Left hindlimb (tissue), 1 donor: ENCODE measurements around the gene TUBA3D.
"Not testable (repeated sequence)": the region's sequence is repeated elsewhere in the genome, so short reads cannot be mapped to it uniquely, and the experiment has no call there.

ENCODE experiments used
- DNase-seq: peaks from one replicate; pipeline ENCODE4 v3.0.0-alpha.2; 2018

TUBA3D gene

DNA sequence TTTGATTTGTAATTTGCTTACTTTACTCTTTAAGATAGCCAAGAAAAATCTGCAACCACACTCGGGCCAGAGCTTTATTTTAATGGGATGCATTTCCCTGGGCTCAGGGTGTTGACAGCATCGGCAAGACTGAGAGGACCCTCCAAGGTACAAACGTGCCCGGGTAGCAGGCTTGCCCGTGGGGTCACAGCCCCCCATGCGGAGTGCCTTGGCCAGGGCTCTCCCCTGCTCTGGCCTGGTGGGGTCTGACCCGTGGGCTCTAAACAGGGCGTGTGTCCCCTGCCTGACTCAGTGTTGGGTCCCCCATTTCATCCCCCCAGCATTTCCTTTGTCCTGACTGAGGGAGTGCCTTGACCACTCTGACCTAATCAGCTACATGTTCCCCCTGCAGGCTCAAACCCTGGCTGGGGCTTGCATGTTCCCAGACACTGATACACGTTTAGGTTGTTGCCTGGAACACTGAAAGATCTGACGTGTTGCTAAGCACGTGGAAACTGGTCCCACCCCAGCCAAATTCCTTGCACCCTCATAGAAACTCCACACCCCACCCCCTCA, 9.1 kb downstream of the TUBA3D start:
- not testable (repeated sequence) for DNase-seq

DNA sequence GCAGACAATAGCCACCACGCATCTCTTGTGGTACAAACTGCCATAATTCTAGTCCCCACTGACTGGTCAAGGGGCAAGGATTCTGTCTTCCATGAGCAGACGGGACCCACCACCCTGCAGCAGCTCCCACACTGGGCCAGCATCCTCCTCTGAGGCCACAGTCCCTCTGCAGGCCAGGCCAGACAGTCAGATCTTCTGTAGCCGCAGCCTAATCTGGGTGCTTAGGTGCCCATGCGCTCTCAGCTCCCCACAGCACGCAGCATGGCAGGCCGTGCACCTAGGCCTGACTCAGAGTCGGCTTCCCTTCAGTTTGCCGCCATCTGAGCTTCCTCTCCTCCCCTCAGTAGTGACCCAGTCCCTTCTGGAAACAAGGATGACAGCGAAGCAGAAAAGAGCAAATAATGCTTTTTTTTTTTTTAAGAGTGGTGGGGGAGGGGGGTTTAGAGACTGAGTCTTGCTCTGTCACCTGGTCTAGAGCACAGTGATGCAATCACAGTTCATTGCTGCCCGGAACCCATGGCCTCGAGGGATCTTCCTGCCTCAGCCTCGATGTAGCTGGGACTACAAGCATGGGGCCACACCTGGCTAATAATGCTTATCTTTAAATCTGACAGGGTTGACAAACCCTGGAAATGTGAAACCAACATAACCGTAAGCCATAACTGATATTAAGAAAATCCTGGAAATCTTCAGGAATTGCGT, 10.4 kb downstream of the TUBA3D start:
- DNase-seq, result not testable (repeated sequence)

DNA sequence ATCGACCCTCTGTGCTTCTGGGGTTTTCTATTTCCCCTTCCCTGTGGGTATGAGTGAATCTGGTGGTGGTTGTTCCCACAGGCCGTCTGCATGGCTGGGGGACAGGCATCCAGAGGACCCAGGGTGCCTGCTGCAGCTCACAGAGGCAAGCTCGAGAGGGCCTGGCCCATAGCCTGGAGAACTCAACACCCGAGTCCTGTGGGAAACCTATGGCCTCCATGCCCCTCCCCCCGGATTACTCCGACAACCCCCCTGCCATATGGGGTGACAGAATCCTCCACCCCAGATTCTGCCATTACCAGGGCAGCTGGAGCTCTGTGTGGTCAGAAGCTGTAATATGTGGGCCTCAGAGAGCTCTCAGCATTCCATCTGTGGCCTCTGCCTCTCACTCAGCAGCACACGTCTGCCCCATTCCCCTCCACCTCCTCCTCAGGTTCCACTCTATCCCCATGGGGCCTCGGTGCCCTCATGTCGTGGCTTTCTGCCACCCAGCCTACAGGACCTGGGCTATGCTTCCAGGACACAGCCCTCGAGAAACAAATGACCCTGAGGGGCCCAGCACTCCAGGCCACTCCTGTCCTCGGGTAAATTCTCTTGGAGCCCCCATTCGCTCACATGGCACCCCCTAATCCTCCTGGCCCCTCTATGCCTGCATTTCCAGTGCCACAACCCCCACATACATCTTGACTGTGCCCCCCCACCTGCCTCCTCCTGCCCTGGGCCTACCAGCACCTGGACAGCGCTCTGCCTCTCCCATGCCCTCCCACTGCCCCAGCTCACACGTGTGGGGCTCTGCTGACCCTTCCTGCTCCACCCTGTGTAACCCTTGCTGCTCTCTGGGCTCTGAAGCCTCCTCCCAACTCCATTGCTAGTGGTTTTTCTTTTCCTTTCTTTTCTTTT, 12.6 kb downstream of the TUBA3D start:
- DNase-seq, result no peak

DNA sequence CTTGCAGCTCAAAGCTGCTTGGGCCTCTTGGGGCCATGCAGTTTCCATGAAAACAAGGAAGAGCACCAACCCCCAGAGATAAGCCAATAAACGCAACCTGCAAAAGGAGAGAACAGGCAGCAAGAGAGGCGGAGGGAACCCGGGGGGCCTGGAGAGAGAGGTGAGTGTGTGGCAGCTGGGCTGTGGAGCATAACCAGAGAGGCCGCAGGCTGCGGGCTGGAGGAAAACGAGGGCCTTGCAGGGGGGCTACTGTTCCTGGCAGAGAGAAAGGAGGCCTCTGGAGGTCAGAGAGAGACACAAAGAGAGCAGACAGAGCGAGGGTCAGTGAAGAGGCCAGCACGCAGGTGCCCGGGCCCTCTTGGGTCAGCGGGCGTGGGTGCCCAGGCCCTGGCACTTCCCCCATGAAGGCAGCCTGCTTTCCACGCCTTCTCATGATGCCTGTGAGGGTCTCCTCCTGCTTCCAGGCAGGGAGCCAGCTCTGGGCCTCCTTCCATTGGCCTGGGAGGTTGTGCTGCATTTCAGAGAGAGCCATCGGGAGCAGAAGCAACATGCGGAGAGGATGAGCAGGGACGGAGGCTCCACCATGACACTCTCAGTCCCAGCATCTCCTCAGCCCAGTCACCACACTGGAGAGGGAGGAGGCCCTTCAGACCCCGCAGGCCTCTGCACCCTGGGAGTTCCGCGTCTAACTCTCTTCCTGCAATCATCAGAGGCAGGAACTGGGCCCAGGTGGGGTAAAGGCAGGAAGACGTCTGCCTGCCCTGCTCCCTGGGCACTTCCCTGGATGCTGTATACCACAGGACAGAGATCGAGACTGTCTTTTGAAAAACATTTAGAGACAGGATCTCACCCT, 14.9 kb downstream of the TUBA3D start:
- DNase-seq, result peak; percentile 45

DNA sequence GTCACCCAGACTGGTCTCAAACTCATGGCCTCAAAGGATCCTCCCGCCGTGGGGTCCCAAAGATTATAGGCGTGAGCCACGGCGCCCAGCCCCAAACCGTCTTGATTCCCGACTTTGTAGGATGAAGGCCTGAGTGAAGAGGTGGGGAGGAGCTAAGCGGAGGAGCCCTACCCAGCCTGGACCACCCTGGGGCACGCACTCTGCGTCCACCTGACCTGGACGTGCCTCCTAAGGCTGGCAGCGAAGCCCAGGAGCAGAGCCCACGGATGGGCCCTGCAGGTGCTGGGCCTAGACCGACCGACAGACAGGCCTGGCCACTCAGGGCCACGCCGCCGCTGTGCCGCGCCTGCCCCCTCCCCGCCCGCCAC, 15.5 kb downstream of the TUBA3D start:
- not testable (repeated sequence) for DNase-seq

DNA sequence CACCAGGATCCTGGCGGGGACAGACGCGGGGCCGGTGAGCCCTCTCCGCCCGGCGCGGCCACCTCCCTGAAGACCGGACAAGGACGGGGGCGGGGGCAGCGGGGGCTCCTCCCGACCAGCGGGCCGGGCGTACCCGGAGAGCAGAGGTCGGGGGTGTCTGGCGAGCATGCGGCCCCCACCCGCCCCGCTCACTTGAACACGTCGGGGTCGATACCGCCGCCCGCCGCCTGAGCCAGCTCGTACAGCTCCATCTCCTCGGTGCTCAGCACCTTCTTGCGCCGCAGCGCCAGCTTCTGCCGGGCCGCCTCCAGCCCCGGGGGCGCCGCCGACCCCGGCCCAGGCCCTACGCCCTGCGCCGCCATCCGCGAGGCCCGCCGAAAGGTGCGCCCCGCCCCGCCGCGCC, 16.1 kb downstream of the TUBA3D start, which contains the start of gene MZT2A:
TSS of gene MZT2A (minus strand) at position 383 of the 403 bp plus-strand sequence. CDS start at position 362, 21 bp downstream.
- peak; percentile 52 for DNase-seq

DNA sequence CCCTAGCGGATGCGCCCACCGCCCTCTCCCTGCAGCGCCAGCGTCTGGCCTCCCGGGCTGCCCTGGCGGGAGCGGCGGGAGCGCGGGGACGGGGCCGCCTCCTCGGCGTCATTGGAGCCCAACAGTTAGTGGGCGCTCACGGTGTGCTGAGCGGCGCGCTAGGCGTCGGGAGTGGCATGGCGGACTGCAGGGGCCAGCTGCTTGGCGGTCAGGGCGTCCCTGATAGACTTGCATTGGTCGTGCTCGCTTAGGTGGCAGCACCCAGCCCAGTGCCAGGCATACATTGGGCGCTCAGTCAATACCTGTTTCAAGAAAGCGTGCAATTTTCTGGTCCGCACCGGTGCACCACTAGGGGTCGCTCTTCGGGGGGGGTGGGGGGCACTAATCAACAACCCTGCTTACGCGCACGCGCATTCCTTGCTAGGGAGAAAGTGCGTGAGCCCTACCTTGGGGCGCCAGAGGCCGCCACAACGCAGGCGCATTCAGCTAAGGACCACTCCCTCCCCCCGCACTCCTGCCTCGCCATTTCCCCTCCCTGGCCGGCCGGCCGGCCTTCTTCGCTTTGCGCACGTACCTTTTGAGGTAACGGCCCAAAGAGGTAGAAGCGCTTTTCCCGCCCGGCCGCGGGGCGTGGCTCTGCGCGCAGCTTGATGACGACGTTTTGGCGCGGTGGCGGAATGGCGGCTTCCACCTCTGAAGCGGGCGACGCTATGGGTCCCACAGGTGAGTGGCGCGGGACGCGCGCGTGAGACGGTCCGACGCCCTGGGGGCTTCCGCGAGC, 16.7 kb downstream of the TUBA3D start:
- DNase-seq, result peak; percentile 94

DNA sequence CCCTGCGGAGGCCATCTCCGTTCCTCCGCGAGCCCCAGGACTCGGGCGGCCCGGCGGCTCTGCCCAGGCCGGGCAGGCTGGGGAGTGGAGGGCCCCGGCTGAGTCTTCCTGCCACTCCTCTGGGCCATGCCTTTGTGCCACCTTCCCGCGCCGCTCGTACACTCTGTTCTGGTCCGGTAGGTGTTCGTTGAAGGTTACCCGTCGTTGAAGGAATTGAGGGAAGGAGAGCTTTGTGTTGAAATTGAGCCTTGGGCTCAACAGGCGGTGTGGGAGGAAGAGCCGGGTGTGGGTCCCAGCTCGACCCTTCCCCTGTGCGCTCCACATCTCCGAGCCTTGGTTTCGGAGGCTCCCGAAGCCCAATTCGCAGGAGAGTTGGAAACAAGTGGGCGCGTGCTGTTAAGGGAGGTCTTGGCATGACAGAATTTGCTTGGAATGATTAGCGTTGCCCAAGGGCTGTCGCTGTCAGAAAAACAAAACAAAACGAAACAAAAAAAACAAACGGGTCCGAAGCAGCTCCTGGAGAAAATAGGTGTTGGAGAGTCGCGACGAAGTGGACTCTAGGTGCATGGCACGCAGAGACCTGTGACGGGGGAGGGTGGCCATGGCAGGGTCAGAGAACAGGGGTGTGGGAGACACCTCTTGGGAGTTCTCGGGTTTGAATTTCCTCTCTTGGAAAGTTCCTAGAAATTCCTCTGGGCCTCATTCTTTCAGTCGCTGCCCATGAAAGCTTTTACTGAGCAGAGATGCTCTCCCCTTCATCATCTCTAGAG, 17.5 kb downstream of the TUBA3D start:
- no peak for DNase-seq

DNA sequence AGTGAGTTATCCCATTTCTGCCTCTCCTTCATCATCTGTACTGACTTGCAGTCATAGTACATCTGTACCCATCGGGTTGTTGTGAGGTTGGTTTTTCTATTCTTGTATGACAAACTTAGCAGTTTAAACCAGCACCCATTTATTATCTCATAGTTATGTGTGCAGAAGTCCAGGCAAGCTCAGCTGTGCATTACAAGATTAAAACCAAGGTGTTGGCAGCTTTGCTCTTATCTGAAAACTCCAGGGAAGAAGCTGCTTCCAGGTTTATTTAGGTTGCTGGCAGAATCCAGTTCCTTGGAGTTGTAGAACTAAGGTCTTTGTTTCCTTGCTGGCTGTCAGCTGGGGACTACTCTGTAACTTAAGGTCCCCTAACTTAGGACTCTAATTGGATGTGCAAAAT, 19.6 kb downstream of the TUBA3D start:
- DNase-seq, result not testable (repeated sequence)

DNA sequence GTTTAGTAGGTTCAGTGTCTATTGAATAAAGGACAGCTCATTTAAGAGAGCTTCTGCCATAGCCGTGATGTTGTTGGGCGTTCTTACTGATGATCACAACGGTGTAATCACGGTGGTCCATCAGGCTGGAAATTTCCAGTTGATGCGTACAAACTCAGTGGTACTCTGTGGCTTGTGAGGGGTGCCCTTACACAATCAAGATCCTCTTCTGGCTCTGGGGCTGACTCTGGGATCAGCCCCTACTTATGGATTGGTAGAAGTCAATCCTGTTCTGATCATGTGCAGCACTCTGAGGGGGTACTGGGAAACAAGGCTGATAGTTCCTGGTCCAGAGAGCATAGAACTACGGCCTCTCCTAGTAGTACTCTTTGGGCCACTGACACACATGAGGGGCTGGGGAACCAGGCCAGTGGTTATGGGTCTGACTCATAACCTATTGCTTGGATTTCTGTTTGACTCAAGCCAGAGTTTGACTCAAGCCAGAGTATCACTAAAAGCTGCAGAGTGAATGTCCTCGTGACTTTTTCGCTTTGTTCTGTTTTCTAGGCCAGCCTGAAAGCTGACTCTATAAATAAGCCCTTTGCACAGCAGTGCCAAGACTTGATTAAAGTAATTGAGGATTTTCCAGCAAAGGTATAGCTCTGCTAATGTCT, 22.5 kb downstream of the TUBA3D start:
- not testable (repeated sequence) for DNase-seq

DNA sequence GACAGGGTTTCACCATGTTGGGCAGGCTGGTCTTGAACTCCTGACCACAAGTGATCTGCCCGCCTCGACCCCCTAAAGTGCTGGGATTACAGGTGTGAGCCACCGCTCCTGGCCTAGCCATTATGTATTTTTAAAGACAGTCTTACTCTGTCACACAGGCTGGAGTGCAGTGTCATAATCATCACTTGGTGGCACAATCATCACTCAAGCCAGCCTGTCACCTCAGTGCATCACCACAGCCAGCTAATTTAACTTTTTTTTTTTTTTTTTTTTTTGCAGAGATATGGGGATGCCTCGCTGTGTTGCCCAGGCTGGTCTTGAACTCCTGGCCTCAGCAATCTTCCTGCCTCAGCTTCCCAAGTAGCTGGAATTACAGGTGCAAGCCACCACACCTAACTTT, 27.7 kb downstream of the TUBA3D start:
- DNase-seq, result not testable (repeated sequence)

DNA sequence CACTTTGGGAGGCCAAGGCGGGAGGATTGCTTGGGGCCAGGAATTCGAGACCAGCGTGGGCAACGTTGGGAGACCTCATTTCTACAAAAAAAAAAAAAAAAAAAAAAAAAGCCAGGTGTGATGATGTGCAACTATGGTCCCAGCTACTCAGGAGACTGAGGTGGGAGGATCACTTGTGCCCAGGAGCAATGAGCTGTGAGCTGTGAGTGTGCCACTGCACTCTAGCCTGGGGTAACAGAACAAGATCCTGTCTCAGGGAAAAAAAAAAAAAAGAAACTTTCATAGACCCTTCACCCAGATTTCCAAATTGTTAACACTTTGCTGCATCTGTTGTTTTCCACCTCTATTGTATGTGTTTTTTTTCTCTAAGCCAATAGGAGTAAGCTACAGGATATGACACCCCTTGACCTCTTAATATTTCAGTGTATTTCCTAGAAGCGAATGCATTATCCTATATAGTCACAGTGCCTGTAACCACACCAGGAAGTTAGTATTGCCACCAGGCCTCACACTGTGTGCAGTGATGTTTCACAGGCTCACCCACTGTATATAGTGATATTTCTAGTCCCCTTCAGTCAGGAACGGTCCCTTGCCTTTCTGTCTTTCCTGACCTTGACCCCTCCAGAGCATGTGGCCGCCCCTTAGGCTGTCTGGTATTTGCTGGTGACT, 28.3 kb downstream of the TUBA3D start:
- DNase-seq, result not testable (repeated sequence)

DNA sequence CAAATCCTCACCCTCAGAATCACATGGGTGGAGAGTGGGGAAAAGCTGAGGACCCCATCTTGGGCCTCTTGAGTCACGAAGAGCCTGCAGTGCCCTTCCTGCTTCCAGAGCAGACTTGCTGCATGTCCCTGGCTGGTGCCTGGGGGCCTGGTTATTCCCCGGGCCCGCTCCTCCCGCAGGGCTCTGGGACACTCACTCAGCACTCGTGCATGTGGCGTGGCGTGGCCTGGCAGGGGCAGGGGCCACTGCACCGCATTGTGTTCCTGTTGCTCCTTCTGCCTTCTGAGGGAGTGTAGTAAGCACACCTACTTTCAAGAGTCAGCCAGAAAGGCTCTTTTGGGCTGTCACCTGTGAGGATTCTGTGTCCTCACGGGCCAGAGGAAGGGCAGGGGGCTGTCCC, 33.7 kb downstream of the TUBA3D start:
- DNase-seq, result no peak

DNA sequence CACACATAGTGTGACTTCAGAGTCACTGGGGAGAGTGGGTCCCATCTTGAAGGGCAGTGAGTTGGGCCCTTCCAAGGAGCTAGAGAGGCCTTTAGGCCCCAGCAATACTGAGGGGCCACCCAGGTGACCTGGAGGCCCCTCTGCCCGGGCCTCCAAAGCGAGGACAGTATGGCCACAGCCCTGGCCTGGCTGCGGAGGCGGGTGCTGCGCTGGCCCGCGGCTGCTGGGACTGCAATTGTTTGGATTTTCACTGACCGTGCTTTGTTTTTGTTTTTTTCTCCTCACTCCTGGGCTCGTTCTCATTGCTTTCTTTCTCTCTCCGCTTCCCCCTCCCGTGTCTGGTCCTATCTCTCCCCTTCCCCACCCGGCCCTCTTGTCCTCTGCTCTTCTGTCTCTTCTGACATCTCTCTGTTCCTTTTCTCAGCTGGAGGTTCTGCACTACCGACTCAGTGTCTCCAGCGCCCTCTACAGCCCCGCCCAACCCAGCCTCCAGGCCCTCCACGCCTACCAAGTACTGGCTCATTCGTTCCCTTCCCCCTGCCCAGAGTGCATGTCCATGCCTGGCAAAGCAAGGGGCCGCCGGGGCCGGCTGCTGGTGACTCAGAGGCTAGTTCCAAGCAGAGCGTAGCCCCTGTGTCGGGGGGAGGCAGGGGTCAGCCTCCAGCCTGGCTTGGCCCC, 35.5 kb downstream of the TUBA3D start:
- not testable (repeated sequence) for DNase-seq

DNA sequence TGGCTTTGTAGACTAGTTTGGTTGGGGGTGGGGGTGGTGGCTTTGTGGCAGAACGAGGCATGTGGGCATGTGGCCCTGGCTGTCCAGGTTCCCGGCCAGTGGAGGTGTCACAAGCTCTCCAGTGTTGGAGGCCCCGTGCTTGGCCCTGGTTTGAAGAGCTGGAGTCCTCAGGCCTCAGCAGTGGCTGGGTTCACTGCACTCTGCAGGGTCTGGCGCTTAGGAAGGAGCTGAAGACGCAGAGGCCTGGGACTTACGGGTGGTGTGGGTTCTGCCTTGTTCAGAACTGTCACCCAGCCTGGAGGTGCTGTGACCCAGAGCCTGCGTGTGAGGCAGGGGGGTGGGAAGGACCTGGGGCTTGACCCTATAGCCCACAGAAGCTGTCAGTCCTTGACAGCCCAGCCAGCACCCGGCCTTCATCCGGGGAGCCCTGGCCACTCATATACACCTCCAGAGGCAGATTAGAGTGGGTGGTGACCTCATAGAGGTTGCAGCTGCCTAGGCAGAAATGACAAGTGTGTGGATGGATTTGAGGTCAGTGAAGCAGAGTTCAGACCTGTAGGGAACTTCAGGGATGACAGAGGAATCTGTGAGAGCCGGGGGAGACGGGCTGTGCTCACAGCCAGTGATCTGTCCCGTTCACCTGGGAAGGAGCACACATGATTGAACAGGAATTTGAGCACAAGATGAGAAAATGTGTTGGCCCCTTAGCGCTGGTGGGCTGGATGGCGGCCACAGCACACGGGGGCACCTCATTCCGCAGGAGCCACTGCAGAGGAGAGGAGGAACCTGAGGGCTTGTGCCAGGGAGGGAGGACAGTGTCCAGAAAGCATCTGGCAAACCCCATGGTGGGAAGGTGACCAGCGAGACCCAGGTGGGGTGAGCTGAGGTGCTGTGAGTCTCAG, 36.3 kb downstream of the TUBA3D start:
- DNase-seq, result not testable (repeated sequence)

DNA sequence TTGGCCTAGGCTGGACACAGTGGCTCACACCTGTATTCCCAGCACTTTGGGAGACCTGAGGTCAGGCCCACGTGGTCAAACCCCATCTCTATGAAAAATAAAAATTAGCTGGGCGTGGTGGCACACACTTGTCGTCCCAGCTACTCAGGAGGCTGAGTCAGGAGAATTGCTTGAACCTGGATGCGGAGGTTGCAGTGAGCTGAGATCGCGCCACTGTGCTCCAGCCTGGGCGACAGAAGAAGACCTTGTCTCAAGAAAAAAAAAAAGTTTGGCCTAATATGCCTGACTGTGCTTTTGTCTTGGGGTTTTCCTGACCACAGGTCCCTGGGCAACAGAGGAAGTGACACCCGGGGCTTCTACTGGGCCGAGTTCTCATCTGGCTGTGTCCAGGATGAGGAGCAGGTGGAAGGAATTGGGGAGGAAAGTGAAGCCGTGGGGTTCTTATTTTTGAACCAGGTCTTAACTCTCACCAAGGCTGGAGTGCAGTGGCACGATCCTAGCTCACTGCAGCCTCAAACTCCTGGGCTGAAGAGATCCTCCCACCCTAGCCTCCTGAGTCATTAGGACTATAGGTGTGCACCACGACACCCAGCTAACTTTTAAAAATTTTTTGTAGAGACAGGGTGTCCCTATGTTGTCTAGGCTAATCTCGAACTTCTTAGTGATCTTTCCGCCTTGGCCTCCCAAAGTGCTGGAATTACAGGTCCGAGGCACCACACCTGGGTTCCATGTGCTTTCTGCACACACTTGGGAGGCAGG, 38.7 kb downstream of the TUBA3D start:
- DNase-seq, result not testable (repeated sequence)

DNA sequence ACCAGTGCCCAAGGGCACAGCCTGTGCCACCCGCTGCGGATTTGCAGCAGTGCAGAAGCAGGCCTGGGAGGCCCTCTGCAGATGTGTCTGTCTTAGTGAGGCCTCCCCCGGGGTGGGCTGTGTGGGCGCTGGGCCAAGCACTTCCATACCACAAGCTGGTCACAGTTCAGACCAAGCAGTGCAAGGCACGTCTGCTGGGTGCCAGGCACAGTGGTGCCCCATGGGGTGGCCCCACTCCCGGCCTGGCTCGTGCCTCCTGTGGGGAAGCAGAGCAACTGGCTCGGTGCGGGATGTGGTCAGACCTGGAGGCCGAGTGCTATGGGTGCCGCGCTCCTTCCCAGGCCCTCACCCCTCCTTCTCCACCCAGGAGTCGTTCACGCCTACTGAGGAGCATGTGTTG, 39.3 kb downstream of the TUBA3D start:
- DNase-seq, result not testable (repeated sequence)
